ENCODE data around the gene NUTM2E. TPM values are rescaled to one million over a fixed set of nuclear protein-coding genes. Genes with fewer than 3 reads are reported as not detected.
"Not testable (repeated sequence)": the region's sequence is repeated elsewhere in the genome, so short reads cannot be mapped to it uniquely, and the experiment has no call there.

Gene NUTM2E
- total and polyA plus RNA-seq, 9 of the 15 experiments (the other 6 are each of a cell fraction or from before 2014, with no cell fraction given) = 0.05 to 0.18 (median 0.08) TPM; not detected in 4

DNA sequence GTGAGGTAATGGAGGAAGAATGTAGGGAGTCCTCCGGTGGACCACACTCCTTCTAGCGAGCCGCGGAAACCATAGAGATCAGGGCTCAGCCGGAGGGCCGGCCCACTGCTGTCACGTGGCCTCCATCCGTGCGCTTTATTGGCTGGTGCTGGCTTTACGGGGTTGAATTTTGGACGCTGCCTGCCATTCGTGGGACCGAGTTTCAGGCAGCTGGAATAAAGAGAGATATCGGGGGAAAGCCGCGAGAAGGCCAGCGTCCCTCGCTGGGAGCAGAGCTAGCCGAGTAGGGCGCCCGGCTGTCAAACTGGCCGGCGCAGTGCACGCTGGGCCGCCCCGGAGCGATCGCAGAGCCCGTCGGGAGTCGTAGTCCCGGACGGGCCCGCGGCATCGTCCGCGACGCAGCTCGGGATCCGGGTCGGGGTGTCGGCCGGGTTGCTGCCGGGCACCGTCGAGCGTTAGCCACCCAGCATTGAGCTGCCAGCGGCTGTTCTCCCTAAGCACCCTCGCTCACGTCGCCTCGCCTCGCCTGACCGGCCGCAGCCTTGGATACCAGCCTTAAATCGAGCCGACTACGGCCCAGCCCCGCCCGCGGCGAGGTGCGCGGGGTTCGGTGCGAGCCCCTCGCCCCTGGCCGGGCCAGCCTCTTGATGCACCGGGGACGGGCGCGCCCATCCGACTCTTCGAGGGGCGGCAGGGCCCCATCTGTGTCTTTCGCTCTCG lies at the start of gene NUTM2E (continued):
- TF ChIP-seq, protein P1, sequence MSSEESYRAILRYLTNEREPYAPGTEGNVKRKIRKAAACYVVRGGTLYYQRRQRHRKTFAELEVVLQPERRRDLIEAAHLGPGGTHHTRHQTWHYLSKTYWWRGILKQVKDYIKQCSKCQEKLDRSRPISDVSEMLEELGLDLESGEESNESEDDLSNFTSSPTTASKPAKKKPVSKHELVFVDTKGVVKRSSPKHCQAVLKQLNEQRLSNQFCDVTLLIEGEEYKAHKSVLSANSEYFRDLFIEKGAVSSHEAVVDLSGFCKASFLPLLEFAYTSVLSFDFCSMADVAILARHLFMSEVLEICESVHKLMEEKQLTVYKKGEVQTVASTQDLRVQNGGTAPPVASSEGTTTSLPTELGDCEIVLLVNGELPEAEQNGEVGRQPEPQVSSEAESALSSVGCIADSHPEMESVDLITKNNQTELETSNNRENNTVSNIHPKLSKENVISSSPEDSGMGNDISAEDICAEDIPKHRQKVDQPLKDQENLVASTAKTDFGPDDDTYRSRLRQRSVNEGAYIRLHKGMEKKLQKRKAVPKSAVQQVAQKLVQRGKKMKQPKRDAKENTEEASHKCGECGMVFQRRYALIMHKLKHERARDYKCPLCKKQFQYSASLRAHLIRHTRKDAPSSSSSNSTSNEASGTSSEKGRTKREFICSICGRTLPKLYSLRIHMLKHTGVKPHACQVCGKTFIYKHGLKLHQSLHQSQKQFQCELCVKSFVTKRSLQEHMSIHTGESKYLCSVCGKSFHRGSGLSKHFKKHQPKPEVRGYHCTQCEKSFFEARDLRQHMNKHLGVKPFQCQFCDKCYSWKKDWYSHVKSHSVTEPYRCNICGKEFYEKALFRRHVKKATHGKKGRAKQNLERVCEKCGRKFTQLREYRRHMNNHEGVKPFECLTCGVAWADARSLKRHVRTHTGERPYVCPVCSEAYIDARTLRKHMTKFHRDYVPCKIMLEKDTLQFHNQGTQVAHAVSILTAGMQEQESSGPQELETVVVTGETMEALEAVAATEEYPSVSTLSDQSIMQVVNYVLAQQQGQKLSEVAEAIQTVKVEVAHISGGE (CRISPR knock-in tag; IDR thresholded peaks at IDR 0.05) = 0 out of 6 replicates have a peak, but pooled peaks of 1 of the 3 experiments have one; percentile 27
- TF ChIP-seq, protein P2, sequence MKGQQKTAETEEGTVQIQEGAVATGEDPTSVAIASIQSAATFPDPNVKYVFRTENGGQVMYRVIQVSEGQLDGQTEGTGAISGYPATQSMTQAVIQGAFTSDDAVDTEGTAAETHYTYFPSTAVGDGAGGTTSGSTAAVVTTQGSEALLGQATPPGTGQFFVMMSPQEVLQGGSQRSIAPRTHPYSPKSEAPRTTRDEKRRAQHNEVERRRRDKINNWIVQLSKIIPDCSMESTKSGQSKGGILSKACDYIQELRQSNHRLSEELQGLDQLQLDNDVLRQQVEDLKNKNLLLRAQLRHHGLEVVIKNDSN (CRISPR knock-in tag; IDR thresholded peaks at IDR 0.05) = peak; percentile 33; the same call in 1 of the 2 replicates
- peak; percentile 74 for TF ChIP-seq POLR2G (IDR thresholded peaks at IDR 0.05; ENCODE audit: low read depth, low read length)
- TF ChIP-seq, protein P3, sequence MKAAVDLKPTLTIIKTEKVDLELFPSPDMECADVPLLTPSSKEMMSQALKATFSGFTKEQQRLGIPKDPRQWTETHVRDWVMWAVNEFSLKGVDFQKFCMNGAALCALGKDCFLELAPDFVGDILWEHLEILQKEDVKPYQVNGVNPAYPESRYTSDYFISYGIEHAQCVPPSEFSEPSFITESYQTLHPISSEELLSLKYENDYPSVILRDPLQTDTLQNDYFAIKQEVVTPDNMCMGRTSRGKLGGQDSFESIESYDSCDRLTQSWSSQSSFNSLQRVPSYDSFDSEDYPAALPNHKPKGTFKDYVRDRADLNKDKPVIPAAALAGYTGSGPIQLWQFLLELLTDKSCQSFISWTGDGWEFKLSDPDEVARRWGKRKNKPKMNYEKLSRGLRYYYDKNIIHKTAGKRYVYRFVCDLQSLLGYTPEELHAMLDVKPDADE (conservative IDR thresholded peaks at IDR 0.05; ENCODE audit: control insufficient read depth, low read depth, low read length) = peak; percentile 75; the same call in 1 of the 2 replicates
- TF ChIP-seq USF2 (CRISPR knock-in tag; IDR thresholded peaks at IDR 0.05) = peak; percentile 81
- TF ChIP-seq POLR2A (conservative IDR thresholded peaks at IDR 0.05) = peak; percentile 46; the same call in 1 of the 2 replicates
- TF ChIP-seq TOE1 (IDR thresholded peaks at IDR 0.05; ENCODE audit: borderline replicate concordance) = peak; percentile 48; the same call in 1 of the 2 replicates
- not testable (repeated sequence) for TF ChIP-seq TOE1 (CRISPR knock-in tag; IDR thresholded peaks at IDR 0.05; ENCODE audit: borderline replicate concordance, low read depth)
- peak; percentile 76 for TF ChIP-seq ZNF143 (CRISPR knock-in tag; IDR thresholded peaks at IDR 0.05)
- TF ChIP-seq CREM (IDR thresholded peaks at IDR 0.05; ENCODE audit: low read depth) = 0 out of 2 replicates have a peak, but pooled peaks have one; percentile 9
- TF ChIP-seq RBFOX2 (IDR thresholded peaks at IDR 0.05; ENCODE audit: low read depth, low read length) = peak; percentile 69
- TF ChIP-seq RAD51 (IDR thresholded peaks at IDR 0.05; ENCODE audit: borderline replicate concordance, low read depth) = peak; percentile 92
- TF ChIP-seq TFE3 (CRISPR knock-in tag; IDR thresholded peaks at IDR 0.05) = peak; percentile 42; the same call in 1 of the 2 replicates

Measured in K562 (cell line).